ENCODE measurements around the gene PRRG4. TPM values are rescaled to one million over a fixed set of nuclear protein-coding genes. Genes with fewer than 3 reads are reported as not detected.

Gene PRRG4
- total and polyA plus RNA-seq, 2 donors (not counting 1 experiment from before 2014, with no cell fraction given) = 0.08 to 0.33 TPM

DNA sequence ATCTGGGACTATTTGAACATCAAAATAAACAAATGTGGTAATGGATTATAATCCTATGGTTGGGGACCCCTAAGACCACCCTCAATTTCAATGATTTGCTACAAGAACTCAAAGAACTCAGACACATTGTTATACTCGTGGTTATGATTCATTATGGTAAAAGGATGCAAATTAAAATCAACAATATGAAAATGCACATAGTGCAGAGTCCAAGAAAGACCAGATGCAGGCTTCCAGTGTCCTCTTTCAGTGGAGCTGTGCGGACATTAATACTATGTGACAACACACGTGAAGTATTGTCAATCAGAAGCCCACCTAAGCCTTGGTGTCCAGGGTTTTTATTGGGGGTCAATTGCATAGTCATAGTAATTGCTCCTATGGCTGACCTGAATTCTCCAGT lies 53.7 kb downstream of the PRRG4 start:
- no peaks in the 10 kb centered on the region for H4K20me1 ChIP-seq (ENCODE audit: control insufficient read depth, extremely low read depth, insufficient read depth, low read length)
- peaks cover 2% of the 10 kb centered on the region for H3K4me1 ChIP-seq (ENCODE audit: control insufficient read depth, extremely low read depth, insufficient read depth, low read length)
- no peak overlapping the region for H3K27ac ChIP-seq (ENCODE audit: insufficient read depth, low read length)
- no peaks in the 10 kb centered on the region for H3K9me3 ChIP-seq (ENCODE audit: control insufficient read depth, insufficient read depth, low read depth, low read length)
- H3K4me3 ChIP-seq (replicated peaks in 1 of 4; ENCODE audit: control extremely low read depth in 1 of 4, insufficient read depth in 1 of 4, low read depth in 3 of 4, low read length in 4 of 4) = no peak overlapping the region
- no peaks in the 10 kb centered on the region for H3K27me3 ChIP-seq (ENCODE audit: control insufficient read depth, insufficient read depth, low read length)
- TF ChIP-seq, protein P1, sequence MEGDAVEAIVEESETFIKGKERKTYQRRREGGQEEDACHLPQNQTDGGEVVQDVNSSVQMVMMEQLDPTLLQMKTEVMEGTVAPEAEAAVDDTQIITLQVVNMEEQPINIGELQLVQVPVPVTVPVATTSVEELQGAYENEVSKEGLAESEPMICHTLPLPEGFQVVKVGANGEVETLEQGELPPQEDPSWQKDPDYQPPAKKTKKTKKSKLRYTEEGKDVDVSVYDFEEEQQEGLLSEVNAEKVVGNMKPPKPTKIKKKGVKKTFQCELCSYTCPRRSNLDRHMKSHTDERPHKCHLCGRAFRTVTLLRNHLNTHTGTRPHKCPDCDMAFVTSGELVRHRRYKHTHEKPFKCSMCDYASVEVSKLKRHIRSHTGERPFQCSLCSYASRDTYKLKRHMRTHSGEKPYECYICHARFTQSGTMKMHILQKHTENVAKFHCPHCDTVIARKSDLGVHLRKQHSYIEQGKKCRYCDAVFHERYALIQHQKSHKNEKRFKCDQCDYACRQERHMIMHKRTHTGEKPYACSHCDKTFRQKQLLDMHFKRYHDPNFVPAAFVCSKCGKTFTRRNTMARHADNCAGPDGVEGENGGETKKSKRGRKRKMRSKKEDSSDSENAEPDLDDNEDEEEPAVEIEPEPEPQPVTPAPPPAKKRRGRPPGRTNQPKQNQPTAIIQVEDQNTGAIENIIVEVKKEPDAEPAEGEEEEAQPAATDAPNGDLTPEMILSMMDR (conservative IDR thresholded peaks at IDR 0.05 in 1 of 2, IDR thresholded peaks at IDR 0.05 in 1 of 2; ENCODE audit: low read depth in 1 of 2, low read length in 2 of 2) = no peak
- DNase-seq (ENCODE audit: low read depth in 2 of 2) = no peak
- H2AFZ ChIP-seq (ENCODE audit: low read length) = no peak overlapping the region
- H3K4me2 ChIP-seq (ENCODE audit: extremely low read depth, insufficient read depth, low read length) = no peak overlapping the region
- no peak overlapping the region for H3K9ac ChIP-seq (ENCODE audit: insufficient read depth, low read length)
- H3K36me3 ChIP-seq (ENCODE audit: control insufficient read depth, insufficient read depth, low read length) = no peaks in the 10 kb centered on the region
- no peaks in the 10 kb centered on the region for H3K79me2 ChIP-seq (ENCODE audit: control insufficient read depth, insufficient read depth, low read length)

DNA sequence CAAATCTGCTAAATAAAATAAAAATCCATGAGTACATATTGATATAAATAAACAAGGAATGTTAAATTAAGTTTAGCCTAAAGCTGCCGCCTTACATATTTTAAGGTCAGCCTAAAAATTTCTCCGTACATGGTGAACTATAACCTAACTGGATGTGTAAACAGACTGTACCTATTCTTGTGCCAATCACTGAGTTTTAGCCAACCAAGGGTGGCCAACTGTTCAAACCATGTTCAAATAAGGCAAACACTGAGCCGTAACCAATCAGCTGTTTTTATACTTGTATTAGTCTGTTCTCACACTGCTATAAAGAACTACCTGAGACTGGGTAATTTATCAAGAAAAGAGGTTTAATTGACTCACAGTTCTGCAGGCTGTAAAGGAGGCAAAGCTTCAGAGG lies 54.3 kb downstream of the PRRG4 start:
- DNase-seq (ENCODE audit: low read depth in 2 of 2) = no peak
- Histone ChIP-seq H3K27me3 (ENCODE audit: control insufficient read depth, insufficient read depth, low read length) (no peaks in the 10 kb centered on the region), H3K4me3 (replicated peaks in 1 of 4; ENCODE audit: control extremely low read depth in 1 of 4, insufficient read depth in 1 of 4, low read depth in 3 of 4, low read length in 4 of 4) (no peak overlapping the region), H3K4me2 (ENCODE audit: extremely low read depth, insufficient read depth, low read length) (no peak overlapping the region), H3K4me1 (ENCODE audit: control insufficient read depth, extremely low read depth, insufficient read depth, low read length) (peaks cover 5% of the 10 kb centered on the region), H2AFZ (ENCODE audit: low read length) (no peak overlapping the region), H4K20me1 (ENCODE audit: control insufficient read depth, extremely low read depth, insufficient read depth, low read length) (no peaks in the 10 kb centered on the region), H3K27ac (ENCODE audit: insufficient read depth, low read length) (no peak overlapping the region), H3K9me3 (ENCODE audit: control insufficient read depth, insufficient read depth, low read depth, low read length) (no peaks in the 10 kb centered on the region), H3K9ac (ENCODE audit: insufficient read depth, low read length) (no peak overlapping the region), H3K79me2 (ENCODE audit: control insufficient read depth, insufficient read depth, low read length) (no peaks in the 10 kb centered on the region), H3K36me3 (ENCODE audit: control insufficient read depth, insufficient read depth, low read length) (no peaks in the 10 kb centered on the region)
- TF ChIP-seq, protein P1 (conservative IDR thresholded peaks at IDR 0.05 in 1 of 2, IDR thresholded peaks at IDR 0.05 in 1 of 2; ENCODE audit: low read depth in 1 of 2, low read length in 2 of 2) = no peak
- no peak for TF ChIP-seq EZH2 (IDR thresholded peaks at IDR 0.05; ENCODE audit: low read length, missing control alignments)

DNA sequence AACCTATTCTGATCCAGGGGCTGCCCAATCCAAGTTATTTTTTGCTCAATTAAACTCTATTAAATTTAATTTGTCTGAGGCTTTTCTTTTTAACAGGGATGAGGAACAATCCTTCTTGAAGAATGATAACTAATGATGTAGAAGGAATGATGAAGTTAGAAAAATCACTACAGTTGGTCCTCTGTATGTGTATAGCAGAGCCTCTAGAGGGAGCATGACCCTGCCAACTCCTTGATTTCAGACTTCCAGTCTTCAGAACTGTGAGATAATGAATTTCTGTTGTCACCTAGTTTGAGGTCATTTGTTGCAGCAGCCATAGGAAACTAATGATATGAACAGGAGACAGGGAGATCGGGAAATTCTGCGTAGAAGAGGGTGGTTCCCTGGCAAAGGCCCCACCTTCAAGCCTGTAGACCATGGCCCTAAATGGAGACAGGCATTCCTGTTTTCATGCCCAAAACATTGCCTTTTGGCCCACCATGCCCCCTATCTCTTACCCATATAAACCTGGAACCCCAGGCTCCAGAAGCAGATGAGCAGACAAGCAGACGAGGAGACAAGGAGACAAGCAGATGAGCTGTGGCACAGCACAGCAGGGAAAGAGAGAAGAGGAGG lies 55.1 kb downstream of the PRRG4 start:
- no peak overlapping the region for H3K9ac ChIP-seq (ENCODE audit: insufficient read depth, low read length)
- H3K27me3 ChIP-seq (ENCODE audit: control insufficient read depth, insufficient read depth, low read length) = no peaks in the 10 kb centered on the region
- DNase-seq (ENCODE audit: low read depth in 2 of 2) = peak; percentile 7 to 9
- H3K27ac ChIP-seq (ENCODE audit: insufficient read depth, low read length) = no peak overlapping the region
- no peak overlapping the region for H3K4me2 ChIP-seq (ENCODE audit: extremely low read depth, insufficient read depth, low read length)
- no peak for TF ChIP-seq EZH2 (IDR thresholded peaks at IDR 0.05; ENCODE audit: low read length, missing control alignments)
- TF ChIP-seq, protein P1 (conservative IDR thresholded peaks at IDR 0.05 in 1 of 2, IDR thresholded peaks at IDR 0.05 in 1 of 2; ENCODE audit: low read depth in 1 of 2, low read length in 2 of 2) = peak; percentile 25 to 56
- no peaks in the 10 kb centered on the region for H3K9me3 ChIP-seq (ENCODE audit: control insufficient read depth, insufficient read depth, low read depth, low read length)
- H3K4me1 ChIP-seq (ENCODE audit: control insufficient read depth, extremely low read depth, insufficient read depth, low read length) = peaks cover 7% of the 10 kb centered on the region
- H2AFZ ChIP-seq (ENCODE audit: low read length) = no peak overlapping the region
- no peak overlapping the region for H3K4me3 ChIP-seq (replicated peaks in 1 of 4; ENCODE audit: control extremely low read depth in 1 of 4, insufficient read depth in 1 of 4, low read depth in 3 of 4, low read length in 4 of 4)
- H4K20me1 ChIP-seq (ENCODE audit: control insufficient read depth, extremely low read depth, insufficient read depth, low read length) = no peaks in the 10 kb centered on the region
- no peaks in the 10 kb centered on the region for H3K36me3 ChIP-seq (ENCODE audit: control insufficient read depth, insufficient read depth, low read length)
- H3K79me2 ChIP-seq (ENCODE audit: control insufficient read depth, insufficient read depth, low read length) = no peaks in the 10 kb centered on the region

Measured in fibroblast of lung (primary cell).